ENCODE measurements around the gene B4GALT1.

B4GALT1 gene

GRCh38 chr9:33143241-33143661 is 23.9 kb downstream of the B4GALT1 start:
- in situ Hi-C loops (cut with HindIII; ENCODE audit: low sequenced_read_pairs) = no loop called here

DNA sequence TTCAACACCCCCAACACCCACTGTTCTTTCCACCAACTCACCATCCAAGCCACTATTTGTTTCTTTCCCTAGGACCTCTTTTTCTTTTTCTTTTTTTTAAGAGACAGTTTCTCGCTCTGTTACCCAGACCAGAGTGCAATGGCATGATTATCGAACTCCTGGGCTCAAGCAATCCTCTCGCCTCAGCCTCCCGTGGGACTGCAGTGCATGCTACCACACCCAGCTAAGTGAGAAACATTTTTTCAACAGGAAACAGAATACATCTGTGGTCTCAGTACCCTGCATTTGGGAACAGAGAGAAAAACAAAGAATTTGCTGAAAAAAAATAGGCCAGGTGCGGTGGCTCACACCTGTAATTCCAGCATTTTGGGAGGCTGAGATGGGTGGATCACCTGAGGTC is 24.6 kb downstream of the B4GALT1 start:
- in situ Hi-C loops (cut with HindIII; ENCODE audit: low sequenced_read_pairs) = no loop called here

- in situ Hi-C loops (cut with HindIII; ENCODE audit: low sequenced_read_pairs) = no loop called here
Observed at GRCh38 chr9:33140401-33141360, 26.5 kb downstream of the B4GALT1 start.

- in situ Hi-C loops (cut with HindIII; ENCODE audit: low sequenced_read_pairs) = no loop called here
Observed at GRCh38 chr9:33139421-33140228, 27.5 kb downstream of the B4GALT1 start.

DNA sequence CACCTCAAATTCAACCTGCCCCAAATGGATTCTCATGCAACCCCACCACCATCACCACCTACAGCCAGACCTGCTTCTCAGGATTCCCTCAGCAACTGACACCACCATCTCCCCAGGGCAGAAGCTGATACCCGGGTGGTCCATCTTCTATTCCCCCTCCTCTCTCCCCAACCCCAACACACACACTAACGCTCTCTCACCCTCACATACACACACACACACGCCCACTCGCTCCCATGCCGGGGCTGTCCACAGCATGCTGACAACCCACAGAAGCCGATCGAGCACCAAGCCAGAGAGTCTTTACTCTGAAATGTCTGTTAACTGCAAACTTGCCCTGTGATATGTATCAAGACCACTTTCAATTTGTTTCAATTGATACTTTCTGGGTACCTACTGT is 28.4 kb downstream of the B4GALT1 start:
- in situ Hi-C loops (cut with HindIII; ENCODE audit: low sequenced_read_pairs) = no loop called here

DNA sequence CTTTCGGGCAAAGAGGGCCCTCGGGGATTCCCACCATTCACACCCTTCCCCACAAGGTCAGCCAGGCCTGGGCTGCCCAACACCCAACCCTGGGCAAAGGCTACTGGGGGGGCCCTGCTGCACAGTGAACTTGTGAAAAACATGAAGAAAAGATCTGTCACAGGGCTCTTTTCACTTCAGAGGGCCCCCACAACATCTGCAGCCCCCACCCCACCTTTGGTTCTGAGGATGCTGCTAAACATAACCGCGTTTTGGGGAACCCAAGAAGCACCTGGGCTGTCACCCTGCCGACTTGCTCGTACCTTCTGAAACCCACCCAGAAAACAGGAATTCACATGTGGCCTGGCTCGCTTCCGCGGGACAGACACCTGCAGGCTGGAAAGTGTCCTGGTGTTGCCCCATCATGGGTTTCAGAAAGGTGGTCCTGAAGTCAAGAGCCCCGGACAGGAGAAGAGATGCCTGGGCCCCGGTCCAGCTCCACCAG is 29.3 kb downstream of the B4GALT1 start:
- in situ Hi-C loops (cut with HindIII; ENCODE audit: low sequenced_read_pairs) = no loop called here

- in situ Hi-C loops (cut with HindIII; ENCODE audit: low sequenced_read_pairs) = no loop called here
Observed at GRCh38 chr9:33136721-33137670, 30.1 kb downstream of the B4GALT1 start.

GRCh38 chr9:33135470-33135958 is 31.6 kb downstream of the B4GALT1 start:
- in situ Hi-C loops (cut with HindIII; ENCODE audit: low sequenced_read_pairs) = no loop called here

- in situ Hi-C loops (cut with HindIII; ENCODE audit: low sequenced_read_pairs) = no loop called here
Observed at GRCh38 chr9:33135031-33135461, 32.1 kb downstream of the B4GALT1 start.

GRCh38 chr9:33133186-33133585 is 34.0 kb downstream of the B4GALT1 start:
- in situ Hi-C loops (cut with HindIII; ENCODE audit: low sequenced_read_pairs) = no loop called here

DNA sequence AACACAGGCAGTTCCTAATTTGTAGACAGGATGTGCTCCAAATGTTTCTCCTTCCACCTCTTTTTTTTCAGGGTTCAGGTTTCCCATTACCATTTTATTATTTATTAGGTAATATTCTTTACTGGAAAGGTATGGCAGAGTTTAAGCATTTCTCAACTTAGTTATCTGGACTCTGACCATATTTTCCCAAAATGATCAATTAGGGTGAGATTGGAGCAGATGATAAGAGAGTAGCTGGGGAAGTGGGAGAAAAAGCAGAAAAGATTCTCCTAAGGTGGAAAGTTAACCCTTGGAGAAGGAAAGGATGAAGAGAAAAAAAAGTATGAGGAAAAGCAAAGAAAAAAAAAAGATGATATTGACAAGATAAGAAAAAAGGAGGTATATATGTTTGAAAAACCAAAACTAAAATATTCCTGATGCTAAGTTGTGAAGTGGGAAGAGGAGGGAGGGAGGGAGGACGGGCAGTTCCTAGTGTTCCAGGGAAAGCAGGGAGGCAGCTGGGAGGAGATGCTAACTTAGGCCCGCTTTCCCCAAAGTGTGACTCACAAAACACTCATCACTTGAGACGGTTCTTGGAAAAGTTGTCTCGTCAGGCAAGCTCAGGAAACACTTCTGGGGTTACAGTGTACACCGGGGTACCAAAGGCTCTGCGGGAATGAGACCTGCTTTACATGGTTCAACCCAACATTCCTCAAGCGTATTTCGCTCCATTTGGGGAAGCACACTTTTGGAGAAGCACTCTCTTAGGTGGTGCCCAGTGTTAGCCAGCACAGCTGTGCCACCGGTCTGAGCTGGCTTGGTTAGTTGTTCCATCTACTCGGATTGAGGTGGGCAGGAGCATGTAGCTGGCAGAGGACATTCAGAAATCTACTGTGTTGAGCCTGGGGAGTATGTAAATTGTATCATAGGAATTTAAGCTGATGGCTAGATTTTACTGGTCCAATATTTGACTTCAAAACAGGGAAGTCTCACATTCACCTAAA is 35.1 kb downstream of the B4GALT1 start:
- in situ Hi-C loops (cut with HindIII; ENCODE audit: low sequenced_read_pairs) = no loop called here

DNA sequence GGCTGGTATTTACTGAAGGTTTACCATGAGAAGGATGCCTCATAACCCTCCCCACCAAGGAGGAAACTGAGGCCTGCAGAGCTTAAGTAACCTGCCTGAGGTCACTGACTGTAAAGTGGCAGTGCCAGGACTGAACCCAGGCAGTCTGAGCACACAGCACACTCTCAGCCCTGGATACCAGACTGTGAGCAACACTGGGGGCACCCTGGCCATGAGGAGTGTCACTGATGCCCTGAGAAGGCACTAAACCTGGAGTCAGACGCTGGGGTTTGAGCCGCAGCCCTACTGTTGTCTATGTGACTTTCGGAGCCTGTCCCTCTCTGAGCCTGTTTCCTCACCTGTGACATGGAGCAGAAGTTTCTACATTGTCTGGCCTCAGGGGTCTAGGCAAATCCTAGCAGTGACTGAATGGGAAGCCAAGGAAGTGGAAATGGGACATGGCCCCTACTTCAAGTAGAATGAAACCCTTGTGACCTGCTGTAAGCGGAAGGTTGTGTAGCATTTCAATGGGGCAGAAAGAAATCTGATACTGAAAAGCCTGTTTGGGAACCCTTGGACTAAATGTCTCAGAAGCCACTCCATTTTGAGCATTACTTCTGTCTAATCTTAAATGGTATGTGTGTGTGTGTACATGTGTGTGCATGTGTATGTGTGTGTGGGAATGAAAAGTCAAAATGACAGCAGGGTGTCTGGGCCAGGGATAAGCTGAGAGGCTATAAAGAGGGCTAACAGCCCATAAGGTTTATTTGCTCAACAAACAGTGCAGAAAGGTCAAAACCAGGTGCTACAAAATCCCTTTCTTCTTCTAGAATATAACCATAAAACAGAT is 36.0 kb downstream of the B4GALT1 start:
- in situ Hi-C loops (cut with HindIII; ENCODE audit: low sequenced_read_pairs) = no loop called here

DNA sequence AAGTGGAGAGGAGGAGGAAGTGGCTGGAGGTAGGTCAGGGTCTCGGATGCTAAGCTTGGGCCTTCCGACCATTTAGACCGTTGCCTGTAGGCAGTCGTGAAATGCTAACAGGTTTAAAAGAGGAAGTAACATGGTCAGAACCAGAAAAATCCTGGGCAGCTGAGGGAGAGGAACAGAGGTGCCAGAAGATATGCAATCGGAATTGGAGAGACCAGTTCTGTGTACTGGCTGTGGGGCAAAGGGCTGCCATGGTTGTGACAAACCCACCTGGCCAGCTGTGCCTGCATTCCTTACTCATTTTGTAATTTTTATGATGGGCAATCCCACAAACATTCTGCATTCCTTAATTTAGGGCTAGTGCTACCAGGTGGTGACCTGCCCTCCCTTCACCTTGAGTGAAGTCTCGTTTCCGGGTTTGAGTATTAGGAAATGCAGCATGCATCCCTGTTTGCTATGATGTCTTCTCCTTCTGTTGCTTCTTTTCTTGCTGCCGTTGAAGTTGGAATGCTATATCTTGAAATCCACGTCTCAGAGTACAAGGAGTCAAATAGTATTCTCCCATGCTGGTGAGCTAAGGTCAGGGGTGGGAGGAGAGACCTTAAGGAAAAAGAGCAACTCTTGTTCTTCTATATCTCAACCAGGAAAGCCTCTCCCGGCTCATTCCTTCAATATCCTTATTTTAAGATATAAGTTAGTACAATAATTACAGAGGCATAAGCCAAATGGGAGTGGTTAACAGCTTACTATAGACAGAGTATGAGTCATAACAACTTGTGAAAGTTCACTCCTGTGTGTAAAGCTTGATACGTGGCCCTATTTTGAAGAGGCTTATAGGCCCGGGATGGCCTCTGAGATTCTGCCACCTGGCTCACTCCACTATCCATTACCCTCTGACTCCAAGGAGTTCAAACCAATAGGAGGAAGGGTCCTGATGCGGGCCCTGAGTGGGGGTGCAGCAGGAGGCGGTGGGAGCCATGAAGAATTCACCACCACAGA is 37.0 kb downstream of the B4GALT1 start:
- in situ Hi-C loops (cut with HindIII; ENCODE audit: low sequenced_read_pairs) = loop anchor here (5.0 kb wide), 1 partner anchor 32 kb away; no protein-coding TSS in a partner anchor

DNA sequence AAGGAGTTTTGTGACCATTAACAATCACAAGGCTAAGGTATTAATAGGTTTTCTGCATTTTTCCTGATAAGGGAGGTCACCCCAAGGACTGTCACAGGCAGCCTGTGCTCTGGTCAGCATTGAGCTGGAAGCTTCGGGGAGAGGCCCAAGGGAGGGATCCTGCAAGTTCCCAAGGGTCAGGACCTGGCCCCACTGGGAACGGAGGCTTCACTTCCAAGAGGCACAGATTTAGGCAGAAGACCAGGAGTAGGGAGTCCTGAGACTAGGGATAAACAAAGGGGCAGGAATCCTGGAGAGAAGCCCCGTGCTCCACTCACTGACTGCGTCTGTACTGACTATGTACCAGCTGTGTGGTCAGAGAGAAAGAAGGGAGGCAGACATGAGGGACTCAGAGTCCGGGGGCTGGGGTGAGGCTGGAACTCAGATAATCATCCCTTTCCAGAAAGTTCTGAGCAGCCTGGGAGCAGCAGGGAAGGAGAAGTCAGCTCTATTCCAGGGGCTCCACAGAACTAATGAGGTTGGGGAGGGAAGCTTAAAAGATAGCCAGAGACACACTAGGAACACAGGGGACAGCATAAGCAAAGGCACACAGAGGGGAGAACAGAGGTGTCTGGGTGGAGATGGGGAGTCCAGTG is 37.8 kb downstream of the B4GALT1 start:
- in situ Hi-C loops (cut with HindIII; ENCODE audit: low sequenced_read_pairs) = loop anchor here (5.0 kb wide), 1 partner anchor 33 kb away; no protein-coding TSS in a partner anchor

DNA sequence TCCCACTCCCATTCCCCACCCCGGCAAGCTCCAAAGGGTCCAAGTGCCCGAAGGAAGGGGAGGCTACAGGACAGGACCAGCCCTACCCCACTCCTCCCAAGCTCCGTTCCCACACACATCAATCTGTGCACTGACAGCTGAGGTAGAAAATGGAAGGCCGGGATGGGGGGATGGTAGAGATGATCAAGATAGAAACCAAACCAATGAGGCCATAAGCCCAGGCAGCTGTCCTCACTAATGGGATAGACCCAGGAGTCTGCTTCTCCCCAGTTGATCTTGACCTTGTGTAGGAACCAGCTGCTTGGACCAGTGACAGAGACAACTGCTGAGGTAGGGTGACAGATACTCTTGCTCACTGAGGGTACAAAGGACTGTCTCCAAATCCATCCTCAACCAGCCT is 38.6 kb downstream of the B4GALT1 start:
- in situ Hi-C loops (cut with HindIII; ENCODE audit: low sequenced_read_pairs) = loop anchor here (5.0 kb wide), 1 partner anchor 34 kb away; no protein-coding TSS in a partner anchor

GRCh38 chr9:33127881-33128280 is 39.3 kb downstream of the B4GALT1 start:
- in situ Hi-C loops (cut with HindIII; ENCODE audit: low sequenced_read_pairs) = loop anchor here (5.0 kb wide), 1 partner anchor 34 kb away; no protein-coding TSS in a partner anchor
